Vagina (tissue), 2 donors: ENCODE data around the gene ARID5B. TPM values are rescaled to one million over a fixed set of nuclear protein-coding genes. Genes with fewer than 3 reads are reported as not detected.

ENCODE experiments used
- DNase-seq, 2 donors: peaks; one replicate each; pipeline ENCODE4 v3.0.0-alpha.2; 2017; ENCODE audit errors: extremely low spot score in 2 of 2
- H3K27ac ChIP-seq: fragments of 200-600 bp; sonication (generic); one replicate; pipeline ENCODE4 v1.5.1; 2019
- H3K27me3 ChIP-seq: fragments of 200-600 bp; sonication (generic); one replicate; pipeline ENCODE4 v1.5.1; 2019
- H3K36me3 ChIP-seq, 2 donors: fragments of 200-600 bp; sonication (generic); one replicate each; pipeline ENCODE4 v1.5.1; 2017 to 2019
- H3K4me1 ChIP-seq: fragments of 200-600 bp; sonication (generic); one replicate; pipeline ENCODE4 v1.5.1; 2019
- H3K4me3 ChIP-seq, 2 donors: fragments of 200-600 bp; sonication (generic); 1 replicate in 1 of 2; 2 replicates in 1 of 2; pipeline ENCODE4 v1.5.1; 2016 to 2019
- H3K9me3 ChIP-seq: fragments of 200-600 bp; sonication (generic); one replicate; pipeline ENCODE4 v1.5.1; 2019
- CTCF ChIP-seq, 3 experiments: fragments of 450-650 bp in 2 of 3; fragments of 200-600 bp in 1 of 3; sonication (generic) in 1 of 3; IDR thresholded peaks; one replicate each; pipeline ENCODE4 v1.5.1; 2017 to 2019; ENCODE audit warnings: antibody characterized with exemption in 3 of 3, mild to moderate bottlenecking in 2 of 3, moderate library complexity in 2 of 3
- POLR2A ChIP-seq, 2 donors: fragments of 450-650 bp; IDR thresholded peaks; one replicate each; pipeline ENCODE4 v1.6.1; 2017; ENCODE audit warnings: antibody characterized with exemption in 2 of 2, mild to moderate bottlenecking in 2 of 2, moderate library complexity in 2 of 2
- POLR2AphosphoS5 ChIP-seq, 2 donors: sonication (generic); formaldehyde crosslinking; IDR thresholded peaks; one replicate each; pipeline ENCODE4 v1.9.0; 2017; ENCODE audit warnings: antibody characterized with exemption in 2 of 2, mild to moderate bottlenecking in 2 of 2, low read depth in 1 of 2; ENCODE audit not compliant: insufficient read depth in 1 of 2
- intact Hi-C: fragments of 100-400 bp; cut with DNase I; formaldehyde crosslinking; loops from one replicate; pipeline ENCODE4 v1.15.1; 2023
- total RNA-seq: library from RNA; depleted of rRNA; stranded (reverse); fragments of >200 nt; gene quantifications from one replicate; pipeline ENCODE4 v1.2.3, GENCODE V29; 2016

ARID5B gene
- total RNA-seq, 1 donor from 2014 or later: 75.9 TPM

DNA sequence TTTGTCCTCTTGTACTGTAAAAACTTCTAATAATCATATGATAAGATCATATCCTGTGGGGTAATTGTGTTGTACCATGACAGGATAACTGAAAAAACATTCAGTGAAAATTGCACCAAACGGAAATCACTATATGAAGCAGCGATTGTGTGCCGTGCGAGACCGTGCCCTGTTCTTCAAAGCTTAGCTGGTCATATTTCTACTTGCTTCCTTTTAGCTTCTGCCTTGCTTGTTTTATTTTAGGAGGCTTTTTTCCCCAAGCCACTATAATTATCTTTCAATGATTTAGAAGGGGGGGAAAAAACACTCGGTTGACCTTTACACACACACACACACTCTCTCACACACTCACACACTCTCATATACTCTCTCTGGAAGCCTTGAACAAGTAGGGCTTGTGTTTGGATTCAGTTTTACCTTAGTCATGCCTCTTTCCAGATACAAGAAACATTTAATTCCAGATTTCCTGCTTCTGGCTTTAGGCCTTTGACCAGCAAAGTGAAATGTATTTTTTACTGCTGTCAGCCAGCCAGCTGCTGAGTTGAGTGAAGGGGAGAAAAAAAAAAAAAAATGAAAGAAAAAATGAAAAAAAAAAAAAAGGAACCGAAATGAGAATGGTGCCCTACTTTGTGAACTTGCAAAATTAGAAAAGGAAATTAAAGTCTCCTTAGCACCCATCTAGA, 181.4 kb downstream of the ARID5B start:
- peaks cover 0 to 23% of the 10 kb centered on the region in 2 donors for H3K36me3 ChIP-seq
- intact Hi-C loops: no loop called here

GRCh38 chr10:62083412-62084267, 182.1 kb downstream of the ARID5B start:
- peak overlapping the region in 1 of 2 donors; percentile 22 for H3K4me3 ChIP-seq
- intact Hi-C loops: no loop called here
- H3K27ac ChIP-seq: peak overlapping the region; percentile 86
- no peak for DNase-seq
- no peaks in the 10 kb centered on the region for H3K9me3 ChIP-seq
- H3K4me1 ChIP-seq: peaks cover 85% of the 10 kb centered on the region
- H3K36me3 ChIP-seq: peaks cover 0 to 30% of the 10 kb centered on the region in 2 donors
- TF ChIP-seq POLR2A (IDR thresholded peaks at IDR 0.05) (no peak), POLR2AphosphoS5 (IDR thresholded peaks at IDR 0.05; ENCODE audit: insufficient read depth in 1 of 2, low read depth in 1 of 2) (peak in 1 of 2 donors; percentile 38)
- no peaks in the 10 kb centered on the region for H3K27me3 ChIP-seq

More for the DNA sequence above, 181.4 kb downstream of the ARID5B start:
- H3K9me3 ChIP-seq: no peaks in the 10 kb centered on the region
- DNase-seq: no peak
- H3K27me3 ChIP-seq: no peaks in the 10 kb centered on the region
- H3K4me1 ChIP-seq: peaks cover 85% of the 10 kb centered on the region
- H3K4me3 ChIP-seq: peak overlapping the region in 1 of 2 donors; percentile 22
- H3K27ac ChIP-seq: peak overlapping the region; percentile 86
- no peak for TF ChIP-seq POLR2A (IDR thresholded peaks at IDR 0.05)
- no peak for TF ChIP-seq CTCF (IDR thresholded peaks at IDR 0.05)
- TF ChIP-seq POLR2AphosphoS5 (IDR thresholded peaks at IDR 0.05; ENCODE audit: insufficient read depth in 1 of 2, low read depth in 1 of 2): no peak

DNA sequence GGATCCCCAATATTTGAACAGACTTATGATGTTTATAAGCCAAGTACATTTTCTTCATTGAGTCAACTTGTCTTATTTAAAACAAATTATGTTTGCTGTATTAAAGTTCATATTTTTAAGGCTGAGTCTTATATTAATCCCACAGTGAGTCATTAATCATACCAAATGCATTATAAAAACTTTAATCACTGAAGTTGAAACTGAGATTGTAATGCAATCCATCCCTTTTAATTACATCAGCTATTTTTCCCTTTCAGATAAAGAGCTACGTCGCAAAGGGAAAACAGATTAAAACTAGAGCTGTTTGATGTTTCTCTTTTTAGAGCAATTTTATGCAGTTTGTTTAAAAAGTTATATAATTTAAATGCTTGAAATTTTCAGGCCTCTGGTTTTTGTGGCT, 183.0 kb downstream of the ARID5B start:
- TF ChIP-seq POLR2AphosphoS5 (IDR thresholded peaks at IDR 0.05; ENCODE audit: insufficient read depth in 1 of 2, low read depth in 1 of 2) (peak in 1 of 2 donors; percentile 0), CTCF (IDR thresholded peaks at IDR 0.05) (no peak)
- peaks cover 85% of the 10 kb centered on the region for H3K4me1 ChIP-seq
- peak overlapping the region; percentile 86 for H3K27ac ChIP-seq
- no peaks in the 10 kb centered on the region for H3K27me3 ChIP-seq
- H3K4me3 ChIP-seq: no peak overlapping the region
- no peaks in the 10 kb centered on the region for H3K9me3 ChIP-seq
- DNase-seq: no peak
- H3K36me3 ChIP-seq: peaks cover 0 to 33% of the 10 kb centered on the region in 2 donors
- intact Hi-C loops: no loop called here

- Histone ChIP-seq H3K27me3 (no peaks in the 10 kb centered on the region), H3K36me3 (peaks cover 0 to 26% of the 10 kb centered on the region in 2 donors), H3K4me3 (no peak overlapping the region), H3K4me1 (peaks cover 82% of the 10 kb centered on the region), H3K27ac (peak overlapping the region; percentile 86), H3K9me3 (no peaks in the 10 kb centered on the region)
- intact Hi-C loops: no loop called here
- DNase-seq: no peak
- TF ChIP-seq CTCF (IDR thresholded peaks at IDR 0.05) (no peak), POLR2A (IDR thresholded peaks at IDR 0.05) (no peak), POLR2AphosphoS5 (IDR thresholded peaks at IDR 0.05; ENCODE audit: insufficient read depth in 1 of 2, low read depth in 1 of 2) (no peak)
Observed at GRCh38 chr10:62085404-62085803, 183.9 kb downstream of the ARID5B start.

GRCh38 chr10:62085821-62086220, 184.3 kb downstream of the ARID5B start:
- intact Hi-C loops: no loop called here
- H3K27ac ChIP-seq: peak overlapping the region; percentile 86
- TF ChIP-seq CTCF (IDR thresholded peaks at IDR 0.05) (no peak), POLR2A (IDR thresholded peaks at IDR 0.05) (no peak), POLR2AphosphoS5 (IDR thresholded peaks at IDR 0.05; ENCODE audit: insufficient read depth in 1 of 2, low read depth in 1 of 2) (no peak)

More at GRCh38 chr10:62085821-62086220, 184.3 kb downstream of the ARID5B start:
- Histone ChIP-seq H3K4me1 (peaks cover 78% of the 10 kb centered on the region), H3K27me3 (no peaks in the 10 kb centered on the region), H3K4me3 (no peak overlapping the region), H3K9me3 (no peaks in the 10 kb centered on the region), H3K36me3 (peaks cover 0 to 26% of the 10 kb centered on the region in 2 donors)
- DNase-seq: no peak
